Caco-2 (cell line): ENCODE results near the gene ERGIC1. TPM values are rescaled to one million over a fixed set of nuclear protein-coding genes. Genes with fewer than 3 reads are reported as not detected.

Experiments
- BruUV-seq: library from RNA; stranded (reverse); fragments of 400-500 nt; replicated peaks from 2 replicates; lab custom pipeline; 2021; lab: Mats Ljungman, UMichigan
- CTCF ChIA-PET: fragments of 300-600 bp; sonication (Branson Sonifier 250); formaldehyde crosslinking; loops from one replicate; lab custom pipeline; 2022; ENCODE audit warnings: antibody characterized with exemption; lab: Charles Lee
- POLR2A ChIA-PET: fragments of 300-600 bp; sonication (Branson Sonifier 250); formaldehyde crosslinking; loops from one replicate; lab custom pipeline; 2022; ENCODE audit warnings: antibody characterized with exemption; lab: Charles Lee
- DNase-seq, 2 experiments: peaks; one replicate each; pipeline versions ENCODE4 v3.0.0 to v3.0.0-alpha.2; 2020 to 2022
- H3K27me3 ChIP-seq: replicated peaks from 2 replicates; pipeline ENCODE4 v1.6.0; 2011; ENCODE audit warnings: low read length; ENCODE audit not compliant: control insufficient read depth, insufficient read depth
- H3K36me3 ChIP-seq: 2 replicates; pipeline ENCODE4 v1.5.1; 2011; ENCODE audit warnings: low read length; ENCODE audit not compliant: control insufficient read depth, insufficient read depth
- H3K4me1 ChIP-seq: fragments of 250-450 bp; sonication (Bioruptor Pico); 2 replicates; pipeline ENCODE4 v1.5.1; 2020; ENCODE audit warnings: mild to moderate bottlenecking
- H3K4me3 ChIP-seq: 2 replicates; pipeline ENCODE4 v1.5.1; 2011; ENCODE audit warnings: low read depth, mild to moderate bottlenecking, control low read depth, low read length
- H3K9me3 ChIP-seq: fragments of 250-450 bp; sonication (Bioruptor Pico); 2 replicates; pipeline ENCODE4 v1.5.1; 2020; ENCODE audit warnings: mild to moderate bottlenecking, moderate library complexity
- H3K27ac Mint-ChIP-seq: one replicate; pipeline ENCODE4 v1.8.0; 2022; ENCODE audit warnings: mixed read lengths; ENCODE audit not compliant: unreplicated experiment
- H3K27me3 Mint-ChIP-seq: one replicate; pipeline ENCODE4 v1.8.0; 2022; ENCODE audit warnings: mixed read lengths; ENCODE audit not compliant: insufficient read depth, unreplicated experiment
- H3K36me3 Mint-ChIP-seq: one replicate; pipeline ENCODE4 v1.8.0; 2022; ENCODE audit warnings: mild to moderate bottlenecking, mixed read lengths; ENCODE audit not compliant: insufficient read depth, unreplicated experiment
- H3K4me1 Mint-ChIP-seq: one replicate; pipeline ENCODE4 v1.8.0; 2022; ENCODE audit warnings: low read depth, mixed read lengths; ENCODE audit not compliant: unreplicated experiment
- H3K4me3 Mint-ChIP-seq: one replicate; pipeline ENCODE4 v1.8.0; 2022; ENCODE audit warnings: mild to moderate bottlenecking, moderate library complexity, mixed read lengths; ENCODE audit not compliant: unreplicated experiment
- H3K9me3 Mint-ChIP-seq: one replicate; pipeline ENCODE4 v1.8.0; 2022; ENCODE audit warnings: mixed read lengths; ENCODE audit not compliant: unreplicated experiment
- CTCF ChIP-seq, 2 experiments: fragments of 200-600 bp in 1 of 2; IDR thresholded peaks; 1 replicate in 1 of 2; 2 replicates in 1 of 2; pipeline versions ENCODE4 v1.5.1 to v1.8.0; 2011 to 2022; ENCODE audit warnings: antibody characterized with exemption in 1 of 2, control low read depth in 1 of 2, inconsistent platforms in 1 of 2, low read depth in 1 of 2, low read length in 1 of 2, mild to moderate bottlenecking in 1 of 2, moderate library complexity in 1 of 2; ENCODE audit not compliant: insufficient read depth in 1 of 2, severe bottlenecking in 1 of 2, unreplicated experiment in 1 of 2
- intact Hi-C: fragments of 100-400 bp; cut with micrococcal nuclease; formaldehyde crosslinking; loops from one replicate; pipeline ENCODE4 v1.10.0; 2022; ENCODE audit not compliant: unreplicated experiment
- total RNA-seq: library from RNA; stranded (reverse); gene quantifications from 2 replicates; pipeline ENCODE4 v1.2.3, GENCODE V29; 2022

The ERGIC1 gene
- total RNA-seq, 1 experiment from 2014 or later, result 161 TPM

GRCh38 chr5:172918421-172919371, 84.6 kb downstream of the ERGIC1 start:
- Mint-ChIP-seq H3K4me3 (no peak overlapping the region), H3K9me3 (no peaks in the 10 kb centered on the region), H3K36me3 (peaks cover 39% of the 10 kb centered on the region), H3K27me3 (no peaks in the 10 kb centered on the region), H3K27ac (no peak overlapping the region), H3K4me1 (no peaks in the 10 kb centered on the region)
- no peaks in the 10 kb centered on the region for H3K27me3 ChIP-seq
- no peaks in the 10 kb centered on the region for H3K9me3 ChIP-seq
- H3K36me3 ChIP-seq, result peaks cover 9% of the 10 kb centered on the region
- no peak for DNase-seq
- H3K4me3 ChIP-seq, result no peak overlapping the region
- intact Hi-C loops, result no loop called here
- ChIA-PET CTCF (no interaction called here), POLR2A (no interaction called here)
- no TSS peak for BruUV-seq
- H3K4me1 ChIP-seq, result no peaks in the 10 kb centered on the region
- TF ChIP-seq CTCF (IDR thresholded peaks at IDR 0.05; ENCODE audit: insufficient read depth in 1 of 2, low read depth in 1 of 2, low read length in 1 of 2, severe bottlenecking in 1 of 2, unreplicated experiment in 1 of 2), result no peak

- no peaks in the 10 kb centered on the region for H3K27me3 ChIP-seq
- Mint-ChIP-seq H3K27me3 (no peaks in the 10 kb centered on the region), H3K4me1 (no peaks in the 10 kb centered on the region), H3K36me3 (peaks cover 45% of the 10 kb centered on the region), H3K27ac (no peak overlapping the region), H3K4me3 (no peak overlapping the region), H3K9me3 (no peaks in the 10 kb centered on the region)
- no peaks in the 10 kb centered on the region for H3K4me1 ChIP-seq
- ChIA-PET POLR2A (no interaction called here), CTCF (no interaction called here)
- H3K36me3 ChIP-seq, result peaks cover 9% of the 10 kb centered on the region
- no peak for DNase-seq
- no peaks in the 10 kb centered on the region for H3K9me3 ChIP-seq
- TF ChIP-seq CTCF (IDR thresholded peaks at IDR 0.05; ENCODE audit: insufficient read depth in 1 of 2, low read depth in 1 of 2, low read length in 1 of 2, severe bottlenecking in 1 of 2, unreplicated experiment in 1 of 2), result no peak
- BruUV-seq, result no TSS peak
- intact Hi-C loops, result no loop called here
- H3K4me3 ChIP-seq, result no peak overlapping the region
Observed at GRCh38 chr5:172919525-172920446, 85.7 kb downstream of the ERGIC1 start.

DNA sequence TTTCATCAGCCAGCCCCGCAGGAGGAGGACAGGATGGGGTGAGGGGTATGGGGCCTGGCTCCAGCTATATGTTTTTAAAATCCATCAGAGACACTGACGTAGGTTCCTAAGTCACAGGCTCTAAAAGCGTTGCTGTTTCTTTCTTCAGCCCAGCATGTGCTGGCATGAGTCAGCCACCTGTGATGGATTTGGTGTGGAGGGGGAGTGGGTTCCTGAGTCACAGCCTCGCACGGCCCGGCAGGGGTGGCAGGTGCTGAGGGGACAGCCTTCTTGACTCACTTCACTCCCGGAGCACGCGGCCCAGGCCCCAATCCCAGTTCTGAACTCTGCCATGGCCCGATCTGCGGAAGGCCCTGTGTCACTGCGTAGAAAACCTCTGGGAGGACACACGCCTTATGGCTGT, 86.4 kb downstream of the ERGIC1 start:
- no peak for TF ChIP-seq CTCF (IDR thresholded peaks at IDR 0.05; ENCODE audit: insufficient read depth in 1 of 2, low read depth in 1 of 2, low read length in 1 of 2, severe bottlenecking in 1 of 2, unreplicated experiment in 1 of 2)
- no peak for DNase-seq
- Mint-ChIP-seq H3K27me3 (no peaks in the 10 kb centered on the region), H3K4me3 (no peak overlapping the region), H3K4me1 (no peaks in the 10 kb centered on the region), H3K36me3 (peaks cover 44% of the 10 kb centered on the region), H3K9me3 (no peaks in the 10 kb centered on the region), H3K27ac (no peak overlapping the region)
- ChIA-PET POLR2A (no interaction called here), CTCF (no interaction called here)
- peaks cover 7% of the 10 kb centered on the region for H3K36me3 ChIP-seq
- no peaks in the 10 kb centered on the region for H3K27me3 ChIP-seq
- intact Hi-C loops, result no loop called here
- H3K4me1 ChIP-seq, result no peaks in the 10 kb centered on the region
- no peak overlapping the region for H3K4me3 ChIP-seq
- no peaks in the 10 kb centered on the region for H3K9me3 ChIP-seq
- BruUV-seq, result no TSS peak
